Neutrophil (primary cell): ENCODE measurements around the gene UNC45A.
A peak's percentile ranks its signal among the peaks of the same experiment; 100 is the strongest.
"Not testable (repeated sequence)": the region's sequence is repeated elsewhere in the genome, so short reads cannot be mapped to it uniquely, and the experiment has no call there.

ENCODE experiments used
- H3K27ac ChIP-seq: fragments of 200-600 bp; sonication (generic); 2 replicates; pipeline ENCODE4 v1.5.1; 2016; ENCODE audit warnings: mild to moderate bottlenecking, moderate library complexity
- H3K27me3 ChIP-seq: fragments of 200-600 bp; sonication (generic); 2 replicates; pipeline ENCODE4 v1.6.0; 2016; ENCODE audit warnings: mild to moderate bottlenecking
- H3K36me3 ChIP-seq: fragments of 200-600 bp; sonication (generic); 2 replicates; pipeline ENCODE4 v1.5.1; 2017
- H3K4me1 ChIP-seq, 2 experiments: fragments of 200-600 bp in 1 of 2; sonication (generic) in 1 of 2; 1 replicate in 1 of 2; 2 replicates in 1 of 2; pipeline versions ENCODE4 v1.5.1 to v1.6.1; 2013 to 2016; ENCODE audit warnings: low read depth in 1 of 2, low read length in 1 of 2, mild to moderate bottlenecking in 1 of 2, moderate library complexity in 1 of 2; ENCODE audit not compliant: control insufficient read depth in 1 of 2, insufficient read depth in 1 of 2
- H3K4me3 ChIP-seq, 2 experiments: fragments of 200-600 bp in 1 of 2; sonication (generic) in 1 of 2; 1 replicate in 1 of 2; 2 replicates in 1 of 2; pipeline ENCODE4 v1.5.1; 2013 to 2016; ENCODE audit warnings: low read depth in 1 of 2, low read length in 1 of 2, mild to moderate bottlenecking in 1 of 2, moderate library complexity in 1 of 2
- H3K9me3 ChIP-seq: fragments of 200-600 bp; sonication (generic); 2 replicates; pipeline ENCODE4 v1.5.1; 2016
- TF ChIP-seq, protein P1 (sequence below): fragments of 200-600 bp; sonication (generic); IDR thresholded peaks from 2 replicates; pipeline ENCODE4 v1.5.1; 2016; ENCODE audit warnings: antibody characterized with exemption

Gene UNC45A

DNA sequence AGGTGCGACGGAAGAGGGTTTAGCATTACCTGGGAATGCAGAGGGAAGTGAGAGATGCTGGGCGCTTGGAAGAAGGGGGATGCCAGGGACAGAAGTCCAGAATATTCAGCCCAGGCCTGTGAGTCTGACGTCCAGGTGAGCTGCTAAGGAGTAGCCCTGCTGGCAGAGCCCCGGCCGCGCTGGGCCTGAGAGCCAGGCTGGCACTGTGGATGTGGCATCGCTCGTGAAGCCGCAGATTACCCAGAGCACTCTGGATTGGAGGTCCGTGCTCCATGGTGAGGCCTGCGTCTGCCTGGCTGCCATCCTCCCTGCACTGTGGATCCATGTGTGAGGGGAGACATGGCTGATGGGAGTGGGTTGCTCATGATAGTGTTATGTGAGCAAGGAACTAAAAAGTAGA, 17.5 kb upstream of the UNC45A start:
- Histone ChIP-seq H3K27ac (peak overlapping the region; percentile 94), H3K4me1 (peaks cover 59% of the 10 kb centered on the region in 2 experiments), H3K27me3 (no peaks in the 10 kb centered on the region), H3K36me3 (peaks cover 72% of the 10 kb centered on the region), H3K9me3 (no peaks in the 10 kb centered on the region), H3K4me3 (peak overlapping the region; percentile 9 to 57)
- TF ChIP-seq, protein P1, sequence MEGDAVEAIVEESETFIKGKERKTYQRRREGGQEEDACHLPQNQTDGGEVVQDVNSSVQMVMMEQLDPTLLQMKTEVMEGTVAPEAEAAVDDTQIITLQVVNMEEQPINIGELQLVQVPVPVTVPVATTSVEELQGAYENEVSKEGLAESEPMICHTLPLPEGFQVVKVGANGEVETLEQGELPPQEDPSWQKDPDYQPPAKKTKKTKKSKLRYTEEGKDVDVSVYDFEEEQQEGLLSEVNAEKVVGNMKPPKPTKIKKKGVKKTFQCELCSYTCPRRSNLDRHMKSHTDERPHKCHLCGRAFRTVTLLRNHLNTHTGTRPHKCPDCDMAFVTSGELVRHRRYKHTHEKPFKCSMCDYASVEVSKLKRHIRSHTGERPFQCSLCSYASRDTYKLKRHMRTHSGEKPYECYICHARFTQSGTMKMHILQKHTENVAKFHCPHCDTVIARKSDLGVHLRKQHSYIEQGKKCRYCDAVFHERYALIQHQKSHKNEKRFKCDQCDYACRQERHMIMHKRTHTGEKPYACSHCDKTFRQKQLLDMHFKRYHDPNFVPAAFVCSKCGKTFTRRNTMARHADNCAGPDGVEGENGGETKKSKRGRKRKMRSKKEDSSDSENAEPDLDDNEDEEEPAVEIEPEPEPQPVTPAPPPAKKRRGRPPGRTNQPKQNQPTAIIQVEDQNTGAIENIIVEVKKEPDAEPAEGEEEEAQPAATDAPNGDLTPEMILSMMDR: no peak

DNA sequence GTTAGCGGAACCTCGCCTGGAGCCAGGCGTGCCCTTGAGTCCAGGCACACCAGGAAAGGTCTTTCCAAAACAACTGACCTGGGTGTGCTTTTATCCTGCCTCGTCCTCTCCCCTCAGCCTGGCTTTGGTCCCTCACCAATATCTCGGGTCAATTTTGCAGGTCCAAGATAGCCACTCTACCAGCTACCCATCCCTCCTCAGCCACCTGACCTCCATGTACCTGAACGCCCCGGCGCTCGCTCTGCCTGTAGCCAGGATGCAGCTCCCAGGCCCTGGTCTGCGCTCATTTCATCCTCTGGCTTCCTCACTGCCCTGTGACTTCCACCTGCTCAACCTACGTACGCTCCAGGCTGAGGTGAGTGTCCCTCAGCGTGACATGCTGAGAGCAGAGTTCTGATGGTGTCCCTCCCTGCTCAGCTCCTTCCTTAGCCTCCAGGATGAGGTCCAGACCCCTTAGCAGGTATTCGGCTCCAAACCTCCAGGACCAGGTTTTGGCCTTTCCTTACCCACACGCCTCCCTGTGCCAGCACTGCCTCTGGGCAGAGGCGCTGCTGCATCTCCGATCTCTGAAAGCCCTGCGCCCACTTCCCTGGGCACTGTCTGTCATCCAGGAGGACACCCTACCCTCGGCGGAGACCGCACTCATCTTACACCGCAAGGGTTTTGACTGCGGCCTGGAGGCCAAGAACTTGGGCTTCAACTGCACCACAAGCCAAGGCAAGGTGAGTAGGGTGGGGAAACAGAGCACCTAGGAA, 16.9 kb upstream of the UNC45A start:
- TF ChIP-seq, protein P1: no peak
- H3K36me3 ChIP-seq: peaks cover 66% of the 10 kb centered on the region

DNA sequence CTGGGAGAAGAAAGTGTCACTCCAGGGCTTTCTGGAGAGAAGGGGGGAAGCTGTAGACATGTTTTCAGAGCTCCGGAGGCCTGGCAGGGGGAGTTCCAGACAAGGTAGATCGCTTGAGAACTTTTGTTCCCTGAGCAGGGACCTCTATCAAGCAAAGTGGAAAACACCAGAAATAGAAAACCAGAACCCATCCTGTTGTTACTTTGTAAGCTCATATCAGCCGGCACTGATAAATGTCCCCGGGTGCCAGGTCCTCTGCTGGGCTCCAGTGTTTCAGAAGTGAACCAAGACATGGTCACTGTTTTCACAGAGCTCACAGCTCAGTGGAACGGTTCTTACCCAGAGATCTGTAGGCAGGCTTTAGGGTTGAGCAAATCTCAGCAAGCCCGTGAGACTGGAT, 16.2 kb upstream of the UNC45A start:
- Histone ChIP-seq H3K4me1 (peaks cover 46% of the 10 kb centered on the region in 2 experiments), H3K27ac (peak overlapping the region; percentile 94), H3K9me3 (no peaks in the 10 kb centered on the region), H3K27me3 (no peaks in the 10 kb centered on the region), H3K36me3 (peaks cover 65% of the 10 kb centered on the region), H3K4me3 (no peak overlapping the region)
- TF ChIP-seq, protein P1: no peak

More for the DNA sequence above, 16.9 kb upstream of the UNC45A start:
- peaks cover 53% of the 10 kb centered on the region in 2 experiments for H3K4me1 ChIP-seq
- H3K27me3 ChIP-seq: no peaks in the 10 kb centered on the region
- no peaks in the 10 kb centered on the region for H3K9me3 ChIP-seq
- peak overlapping the region; percentile 94 for H3K27ac ChIP-seq
- H3K4me3 ChIP-seq: no peak overlapping the region

DNA sequence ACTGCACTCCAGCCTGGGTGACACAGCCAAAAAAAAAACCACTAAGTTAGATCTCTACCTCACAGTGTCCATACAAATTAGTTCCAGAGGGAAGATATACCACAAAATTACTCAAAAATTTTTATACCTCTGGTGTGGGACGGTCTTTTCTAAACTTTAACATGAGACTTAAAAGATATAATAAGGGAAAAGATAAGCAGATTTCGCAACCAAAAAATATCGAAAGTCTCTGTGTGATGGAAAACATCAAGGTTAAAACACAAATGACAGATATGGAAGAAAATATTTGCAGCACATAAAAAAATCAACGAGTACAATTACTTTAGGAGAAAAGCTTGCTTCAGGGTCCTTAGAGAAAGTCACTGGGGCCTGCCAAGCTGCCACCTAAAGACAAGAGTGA, 13.2 kb upstream of the UNC45A start:
- no peak overlapping the region for H3K4me3 ChIP-seq
- peaks cover 72% of the 10 kb centered on the region for H3K36me3 ChIP-seq
- H3K9me3 ChIP-seq: no peaks in the 10 kb centered on the region
- no peaks in the 10 kb centered on the region for H3K27me3 ChIP-seq
- H3K27ac ChIP-seq: peak overlapping the region; percentile 24
- TF ChIP-seq, protein P1: no peak
- H3K4me1 ChIP-seq: peaks cover 16% of the 10 kb centered on the region in 2 experiments

DNA sequence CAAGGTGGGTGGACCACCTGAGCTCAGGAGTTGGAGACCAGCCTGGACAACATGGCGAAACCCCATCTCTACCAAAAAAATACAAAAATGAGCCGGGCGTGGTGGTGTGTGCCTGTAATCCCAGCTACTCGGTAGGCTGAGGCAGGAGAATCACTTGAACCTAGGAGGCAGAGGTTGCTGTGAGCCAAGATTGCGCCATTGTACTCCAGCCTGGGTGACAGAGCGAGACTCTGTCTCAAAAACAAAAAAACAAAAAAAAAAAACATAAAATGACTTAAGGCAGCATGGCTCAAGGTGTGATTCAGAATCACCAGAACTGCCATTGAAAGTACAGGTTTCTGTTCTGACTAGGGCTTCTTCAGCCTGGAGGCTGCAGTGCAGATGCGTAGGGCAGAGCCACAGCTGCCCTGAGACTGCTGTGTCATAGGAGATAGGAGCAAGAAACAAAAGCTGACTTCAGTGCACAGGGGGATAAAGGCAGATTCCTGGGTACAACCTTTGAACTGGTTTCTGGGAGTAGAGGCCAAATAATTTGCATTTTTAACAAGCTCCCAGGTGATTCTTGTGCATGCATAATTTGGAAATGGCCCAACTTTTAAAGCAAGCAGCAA, 12.3 kb upstream of the UNC45A start:
- H3K9me3 ChIP-seq, H3K4me1 ChIP-seq, H3K27me3 ChIP-seq, H3K4me3 ChIP-seq: not testable (repeated sequence)
- H3K36me3 ChIP-seq: peaks cover 63% of the 10 kb centered on the region
- H3K27ac ChIP-seq: peak overlapping the region; percentile 39

DNA sequence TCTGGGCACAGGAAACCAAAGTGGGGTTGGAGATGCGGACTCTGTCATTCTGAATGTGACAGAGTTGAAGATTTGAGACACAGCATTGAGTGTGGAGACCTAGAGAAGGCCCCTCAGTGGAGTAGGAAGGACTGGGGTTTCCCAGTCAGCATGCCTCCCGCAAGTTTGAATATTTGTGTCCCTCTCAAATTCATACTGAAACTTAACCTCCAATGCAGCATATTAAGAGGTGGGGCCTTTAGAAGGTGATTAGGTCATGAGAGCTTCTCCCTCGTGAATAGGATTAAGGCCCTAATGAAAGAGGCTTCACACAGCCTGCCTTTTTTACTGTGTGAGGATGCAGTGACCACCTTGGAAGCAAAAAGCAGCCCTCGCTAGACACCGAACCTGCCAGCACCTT, 10.7 kb upstream of the UNC45A start:
- no peaks in the 10 kb centered on the region for H3K27me3 ChIP-seq
- peaks cover 18 to 21% of the 10 kb centered on the region in 2 experiments for H3K4me1 ChIP-seq
- no peak overlapping the region for H3K4me3 ChIP-seq
- peaks cover 47% of the 10 kb centered on the region for H3K36me3 ChIP-seq
- no peak overlapping the region for H3K27ac ChIP-seq
- TF ChIP-seq, protein P1: no peak
- H3K9me3 ChIP-seq: no peaks in the 10 kb centered on the region

DNA sequence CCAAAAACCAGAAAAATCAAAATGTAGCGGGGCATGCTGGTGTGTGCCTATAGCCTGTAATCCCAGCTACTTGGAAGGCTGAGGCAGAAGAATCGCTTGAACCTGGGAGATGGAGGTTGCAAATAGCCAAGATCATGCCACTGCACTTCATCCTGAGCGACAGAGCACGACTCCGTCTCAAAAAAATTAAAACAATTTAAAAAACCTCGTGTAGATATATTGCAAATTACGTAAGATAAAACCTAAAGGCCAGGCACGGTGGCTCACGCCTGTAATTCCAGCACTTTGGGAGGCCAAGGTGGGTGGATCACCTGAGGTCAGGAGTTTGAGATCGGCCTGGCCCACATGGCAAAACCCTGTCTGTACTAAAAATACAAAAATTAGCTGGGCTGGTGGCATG, 8.3 kb upstream of the UNC45A start:
- Histone ChIP-seq H3K4me1 (peaks cover 41 to 42% of the 10 kb centered on the region in 2 experiments), H3K36me3 (peaks cover 23% of the 10 kb centered on the region)
- not testable (repeated sequence) for H3K4me3 ChIP-seq, H3K9me3 ChIP-seq, H3K27me3 ChIP-seq, H3K27ac ChIP-seq

DNA sequence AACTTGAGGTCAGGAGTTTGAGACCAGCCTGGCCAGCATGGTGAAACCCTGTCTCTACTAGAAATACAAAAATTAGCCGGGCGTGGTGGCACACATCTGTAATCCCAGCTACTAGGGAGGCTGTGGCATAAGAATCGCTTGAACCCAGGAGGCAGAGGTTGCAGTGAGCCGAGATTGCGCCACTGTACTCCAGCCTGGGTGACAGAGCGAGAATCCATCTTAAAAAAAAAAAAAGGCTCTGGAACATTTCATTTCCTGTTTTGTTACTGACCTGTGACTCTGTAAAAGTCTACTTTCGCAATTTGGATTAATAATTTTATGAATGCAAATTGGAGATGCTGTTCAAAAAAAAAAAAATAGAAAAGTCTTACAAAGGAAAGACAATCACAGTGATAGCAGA, 7.0 kb upstream of the UNC45A start:
- Histone ChIP-seq H3K4me1 (peaks cover 54 to 55% of the 10 kb centered on the region in 2 experiments), H3K4me3 (peak overlapping the region in 1 of 2 experiments; percentile 72)

More for the DNA sequence above, 7.0 kb upstream of the UNC45A start:
- not testable (repeated sequence) for H3K9me3 ChIP-seq, H3K27me3 ChIP-seq
- peak overlapping the region; percentile 91 for H3K27ac ChIP-seq
- H3K36me3 ChIP-seq: peaks cover 15% of the 10 kb centered on the region
